Suprapubic skin (tissue), 4 donors: ENCODE data around the gene KRTAP10-3.

Experiments used
- POLR2A ChIP-seq, 2 donors: fragments of 450-650 bp; IDR thresholded peaks; one replicate each; pipeline ENCODE4 v1.6.1; 2017; ENCODE audit warnings: antibody characterized with exemption in 2 of 2, mild to moderate bottlenecking in 2 of 2, moderate library complexity in 2 of 2
- POLR2AphosphoS5 ChIP-seq, 3 donors: sonication (generic); formaldehyde crosslinking; IDR thresholded peaks; one replicate each; pipeline ENCODE4 v1.6.1; 2017; ENCODE audit warnings: antibody characterized with exemption in 3 of 3
- TF ChIP-seq, protein P1 (sequence below), 2 donors: fragments of 200-600 bp in 1 of 2; fragments of 450-650 bp in 1 of 2; sonication (generic) in 1 of 2; IDR thresholded peaks; one replicate each; pipeline ENCODE4 v1.5.1; 2016 to 2019; ENCODE audit warnings: antibody characterized with exemption in 2 of 2, mild to moderate bottlenecking in 1 of 2, moderate library complexity in 1 of 2

GRCh38 chr21:44548381-44548780 lies 10.2 kb downstream of the KRTAP10-3 start:
- TF ChIP-seq, protein P1, sequence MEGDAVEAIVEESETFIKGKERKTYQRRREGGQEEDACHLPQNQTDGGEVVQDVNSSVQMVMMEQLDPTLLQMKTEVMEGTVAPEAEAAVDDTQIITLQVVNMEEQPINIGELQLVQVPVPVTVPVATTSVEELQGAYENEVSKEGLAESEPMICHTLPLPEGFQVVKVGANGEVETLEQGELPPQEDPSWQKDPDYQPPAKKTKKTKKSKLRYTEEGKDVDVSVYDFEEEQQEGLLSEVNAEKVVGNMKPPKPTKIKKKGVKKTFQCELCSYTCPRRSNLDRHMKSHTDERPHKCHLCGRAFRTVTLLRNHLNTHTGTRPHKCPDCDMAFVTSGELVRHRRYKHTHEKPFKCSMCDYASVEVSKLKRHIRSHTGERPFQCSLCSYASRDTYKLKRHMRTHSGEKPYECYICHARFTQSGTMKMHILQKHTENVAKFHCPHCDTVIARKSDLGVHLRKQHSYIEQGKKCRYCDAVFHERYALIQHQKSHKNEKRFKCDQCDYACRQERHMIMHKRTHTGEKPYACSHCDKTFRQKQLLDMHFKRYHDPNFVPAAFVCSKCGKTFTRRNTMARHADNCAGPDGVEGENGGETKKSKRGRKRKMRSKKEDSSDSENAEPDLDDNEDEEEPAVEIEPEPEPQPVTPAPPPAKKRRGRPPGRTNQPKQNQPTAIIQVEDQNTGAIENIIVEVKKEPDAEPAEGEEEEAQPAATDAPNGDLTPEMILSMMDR (IDR thresholded peaks at IDR 0.05): no peak
- TF ChIP-seq POLR2A (IDR thresholded peaks at IDR 0.05) (no peak), POLR2AphosphoS5 (IDR thresholded peaks at IDR 0.05) (no peak)
